ENCODE data around the gene COX4I2. TPM values are rescaled to one million over a fixed set of nuclear protein-coding genes. Genes with fewer than 3 reads are reported as not detected.
A peak's percentile ranks its signal among the peaks of the same experiment; 100 is the strongest.

COX4I2 gene
- total and polyA plus RNA-seq, 2 donors = 4.1 to 5.4 TPM

DNA sequence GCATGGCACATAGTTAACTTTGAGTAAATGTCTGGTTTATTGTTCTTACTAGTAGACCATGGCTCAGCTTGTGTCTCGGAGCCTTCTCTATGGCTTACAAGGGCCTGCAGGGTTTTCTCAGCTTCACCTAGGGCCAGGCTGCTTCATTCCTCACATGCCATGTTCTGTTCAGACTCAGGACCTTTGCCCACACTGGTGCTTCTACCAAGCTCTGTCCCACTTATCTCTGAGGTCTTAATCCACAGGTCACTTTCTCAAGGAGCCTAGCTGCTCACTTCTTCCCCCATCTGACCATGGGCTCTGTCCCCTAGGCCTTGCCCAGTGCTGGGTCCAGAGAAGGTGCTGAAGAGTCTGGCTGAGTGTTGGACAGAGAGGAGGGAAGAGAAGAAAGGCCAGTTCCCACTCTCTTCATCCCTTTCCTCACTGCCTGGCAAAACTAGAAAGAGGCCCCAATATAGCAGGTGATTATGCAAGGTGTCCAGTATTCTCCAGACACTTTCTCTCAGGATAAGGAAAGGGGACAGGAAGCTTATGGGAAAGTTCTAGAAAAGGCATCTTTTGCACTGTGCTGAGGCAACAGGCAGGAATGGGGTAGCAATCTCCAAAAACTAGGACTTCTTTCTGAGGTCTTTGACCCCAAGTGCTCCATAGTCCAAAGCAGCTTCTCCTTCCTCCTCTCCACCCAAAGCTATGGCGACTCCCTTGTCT lies 40.0 kb downstream of the COX4I2 start:
- H3K9me3 ChIP-seq (ENCODE audit: control insufficient read depth in 2 of 2, insufficient read depth in 1 of 2, low read length in 1 of 2) = no peaks in the 10 kb centered on the region
- no peaks in the 10 kb centered on the region for H3K27me3 ChIP-seq (ENCODE audit: control insufficient read depth in 2 of 2, insufficient read depth in 1 of 2, low read length in 1 of 2)
- peaks cover 76 to 99% of the 10 kb centered on the region in 2 donors for H3K4me1 ChIP-seq (ENCODE audit: control insufficient read depth in 2 of 2, insufficient read depth in 2 of 2, low read length in 2 of 2)
- DNase-seq (ENCODE audit: low read depth in 6 of 9, low spot score in 9 of 9) = no peak
- H3K36me3 ChIP-seq (ENCODE audit: control insufficient read depth in 2 of 2, insufficient read depth in 2 of 2, low read length in 1 of 2) = peaks cover 38 to 93% of the 10 kb centered on the region in 2 donors
- WGBS = 96% methylated on average over 2 of the region's 2 CpGs
- peak overlapping the region in 1 of 2 donors; percentile 4 for H3K4me3 ChIP-seq (ENCODE audit: low read length in 2 of 2)
- peak overlapping the region; percentile 81 to 94 for H3K27ac ChIP-seq (ENCODE audit: low read depth in 1 of 2, low read length in 1 of 2)

DNA sequence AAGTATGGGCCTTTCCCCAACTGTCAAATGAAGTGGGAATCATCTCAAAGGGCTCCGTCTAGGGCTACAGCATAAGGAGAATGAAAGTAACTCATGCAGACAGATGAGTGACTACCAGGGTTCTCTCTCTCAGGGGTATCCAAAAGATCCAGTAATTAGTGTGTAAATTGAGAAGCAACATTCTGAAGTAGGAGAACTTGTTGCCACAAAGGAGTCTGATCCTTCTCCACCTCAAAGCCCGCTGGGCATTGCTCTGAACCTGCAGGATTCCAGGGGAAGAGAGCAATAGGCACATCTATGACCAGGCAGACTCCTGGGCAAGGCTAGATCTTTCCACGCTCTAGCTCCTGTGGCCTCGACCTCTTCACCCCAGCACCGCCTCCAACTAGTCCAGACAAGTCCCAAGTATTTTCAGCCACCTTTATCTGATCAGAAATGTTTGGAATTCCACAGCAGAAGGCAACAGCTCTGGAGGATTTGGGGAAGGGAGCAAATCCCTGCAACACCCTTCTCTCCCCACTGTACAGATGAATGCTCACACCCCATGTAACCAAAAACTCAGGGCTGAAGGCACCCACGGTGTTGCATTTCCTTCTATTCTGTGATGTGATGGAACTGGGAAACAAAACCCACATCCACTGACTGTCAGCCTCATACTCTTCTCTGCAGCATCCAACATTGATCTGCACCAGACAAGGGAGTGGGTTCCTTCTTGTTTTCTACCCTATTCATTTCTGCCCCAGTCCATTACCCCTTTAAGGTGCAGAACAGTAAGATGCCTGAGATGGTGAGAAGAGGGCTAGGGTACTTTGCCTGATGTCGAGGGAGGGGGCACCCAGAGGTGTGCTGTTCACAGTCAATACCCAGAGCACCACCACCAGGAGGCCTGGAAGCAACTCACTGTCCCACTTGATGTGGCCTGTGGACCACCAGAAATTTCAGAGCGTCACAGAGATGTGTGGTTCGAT lies 41.0 kb downstream of the COX4I2 start:
- H3K4me1 ChIP-seq (ENCODE audit: control insufficient read depth in 2 of 2, insufficient read depth in 2 of 2, low read length in 2 of 2) = peaks cover 79 to 99% of the 10 kb centered on the region in 2 donors
- peak overlapping the region; percentile 17 to 18 for H3K4me3 ChIP-seq (ENCODE audit: low read length in 2 of 2)
- peaks cover 40 to 90% of the 10 kb centered on the region in 2 donors for H3K36me3 ChIP-seq (ENCODE audit: control insufficient read depth in 2 of 2, insufficient read depth in 2 of 2, low read length in 1 of 2)
- 79% methylated on average over 9 of the region's 9 CpGs for WGBS
- H3K27ac ChIP-seq (ENCODE audit: low read depth in 1 of 2, low read length in 1 of 2) = peak overlapping the region; percentile 81 to 94
- no peak for DNase-seq (ENCODE audit: low read depth in 6 of 9, low spot score in 9 of 9)
- H3K9me3 ChIP-seq (ENCODE audit: control insufficient read depth in 2 of 2, insufficient read depth in 1 of 2, low read length in 1 of 2) = no peaks in the 10 kb centered on the region
- H3K27me3 ChIP-seq (ENCODE audit: control insufficient read depth in 2 of 2, insufficient read depth in 1 of 2, low read length in 1 of 2) = no peaks in the 10 kb centered on the region

DNA sequence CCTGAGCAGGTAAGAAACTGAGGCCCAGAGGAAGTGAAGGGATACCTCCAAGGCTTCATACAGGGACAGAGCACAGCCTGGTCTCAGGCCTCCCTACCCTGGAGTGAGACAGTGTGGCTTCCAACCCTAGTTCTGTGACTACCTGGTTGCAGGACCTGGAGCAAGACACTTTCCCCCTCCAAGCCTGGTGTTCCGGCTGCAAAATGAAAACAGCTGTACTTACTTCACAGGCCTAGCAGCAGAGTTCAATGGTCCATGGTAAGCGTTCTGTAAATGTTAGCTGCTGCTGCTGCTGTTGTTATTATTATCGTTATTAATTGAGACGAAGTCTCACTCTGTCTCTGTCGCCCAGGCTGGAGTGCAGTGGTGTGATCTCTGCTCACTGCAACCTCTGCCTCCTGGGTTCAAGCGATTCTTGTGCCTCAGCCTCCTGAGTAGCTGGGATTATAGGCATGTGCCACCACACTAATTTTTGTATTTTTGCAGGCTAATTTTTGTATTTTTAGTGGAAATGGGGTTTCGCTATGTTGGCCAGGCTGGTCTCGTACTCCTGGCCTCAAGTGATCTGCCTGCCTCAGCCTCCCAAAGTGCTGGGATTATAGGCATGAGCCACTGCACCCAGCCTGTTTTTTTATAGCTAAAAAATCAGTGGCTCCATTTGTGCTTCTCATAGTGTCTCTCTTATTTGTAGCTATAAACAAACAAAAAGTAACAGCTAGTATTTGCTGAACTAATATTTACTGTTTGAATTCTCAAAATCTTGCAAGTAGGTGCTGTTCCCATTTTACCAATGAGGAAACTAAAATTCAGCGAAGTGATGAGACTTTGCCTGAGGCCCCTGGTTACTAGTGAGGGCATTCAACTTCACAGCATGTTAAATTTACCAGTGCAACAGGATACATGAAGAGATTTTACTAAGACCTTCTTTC lies 41.9 kb downstream of the COX4I2 start:
- Histone ChIP-seq H3K36me3 (ENCODE audit: control insufficient read depth in 2 of 2, insufficient read depth in 2 of 2, low read length in 1 of 2) (peaks cover 40 to 85% of the 10 kb centered on the region in 2 donors), H3K27me3 (ENCODE audit: control insufficient read depth in 2 of 2, insufficient read depth in 1 of 2, low read length in 1 of 2) (no peaks in the 10 kb centered on the region), H3K4me3 (ENCODE audit: low read length in 2 of 2) (peak overlapping the region; percentile 18 to 57), H3K27ac (ENCODE audit: low read depth in 1 of 2, low read length in 1 of 2) (peak overlapping the region; percentile 81 to 94), H3K4me1 (ENCODE audit: control insufficient read depth in 2 of 2, insufficient read depth in 2 of 2, low read length in 2 of 2) (peaks cover 75 to 99% of the 10 kb centered on the region in 2 donors), H3K9me3 (ENCODE audit: control insufficient read depth in 2 of 2, insufficient read depth in 1 of 2, low read length in 1 of 2) (no peaks in the 10 kb centered on the region)
- 92% methylated on average over 9 of the region's 9 CpGs for WGBS
- DNase-seq (ENCODE audit: low read depth in 6 of 9, low spot score in 9 of 9) = no peak

DNA sequence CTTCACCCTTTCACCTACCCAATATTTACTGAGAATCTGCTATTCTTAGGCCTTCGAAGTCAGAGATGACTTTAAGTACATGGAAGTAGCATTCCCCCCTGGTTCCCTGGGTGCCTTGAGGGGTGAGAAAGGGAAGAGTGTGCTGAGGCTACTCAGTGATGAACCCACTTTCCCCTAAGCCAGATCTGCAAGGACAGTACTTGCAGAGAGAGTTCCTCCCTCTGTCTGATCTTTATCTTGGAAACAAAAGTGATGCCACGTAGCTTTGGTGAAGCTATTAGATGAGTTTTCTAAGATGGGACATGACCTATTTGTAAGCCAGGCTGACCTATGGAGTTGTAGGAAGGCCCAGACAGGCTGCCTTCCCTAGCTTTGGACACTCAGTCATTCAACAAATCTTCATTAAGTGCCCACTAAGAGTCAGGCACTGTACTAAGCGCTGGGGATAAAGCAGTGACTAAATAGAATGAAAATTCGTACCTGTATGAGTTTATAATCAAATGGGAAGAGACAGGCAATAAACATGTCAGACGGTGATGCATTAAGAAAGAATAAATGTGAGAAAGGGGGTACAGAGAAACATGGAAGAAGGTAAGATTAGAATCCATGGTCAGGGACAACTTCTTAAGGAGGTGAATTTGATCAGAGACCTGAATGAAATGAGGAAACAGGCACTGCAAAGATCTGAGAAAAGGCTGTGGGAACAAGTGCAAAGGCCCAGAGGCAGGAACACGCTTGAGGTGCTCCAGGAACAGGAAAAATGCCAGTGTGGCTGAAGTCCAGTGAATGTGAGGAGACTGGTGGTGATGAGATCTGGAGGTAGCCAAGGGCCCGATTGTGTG lies 42.8 kb downstream of the COX4I2 start:
- WGBS = 82% methylated on average over 7 of the region's 7 CpGs
- H3K9me3 ChIP-seq (ENCODE audit: control insufficient read depth in 2 of 2, insufficient read depth in 1 of 2, low read length in 1 of 2) = no peaks in the 10 kb centered on the region
- H3K27ac ChIP-seq (ENCODE audit: low read depth in 1 of 2, low read length in 1 of 2) = peak overlapping the region; percentile 38 to 94
- no peak for DNase-seq (ENCODE audit: low read depth in 6 of 9, low spot score in 9 of 9)
- H3K36me3 ChIP-seq (ENCODE audit: control insufficient read depth in 2 of 2, insufficient read depth in 2 of 2, low read length in 1 of 2) = peaks cover 40 to 79% of the 10 kb centered on the region in 2 donors
- peaks cover 80 to 99% of the 10 kb centered on the region in 2 donors for H3K4me1 ChIP-seq (ENCODE audit: control insufficient read depth in 2 of 2, insufficient read depth in 2 of 2, low read length in 2 of 2)
- H3K4me3 ChIP-seq (ENCODE audit: low read length in 2 of 2) = peak overlapping the region in 1 of 2 donors; percentile 57
- no peaks in the 10 kb centered on the region for H3K27me3 ChIP-seq (ENCODE audit: control insufficient read depth in 2 of 2, insufficient read depth in 1 of 2, low read length in 1 of 2)

DNA sequence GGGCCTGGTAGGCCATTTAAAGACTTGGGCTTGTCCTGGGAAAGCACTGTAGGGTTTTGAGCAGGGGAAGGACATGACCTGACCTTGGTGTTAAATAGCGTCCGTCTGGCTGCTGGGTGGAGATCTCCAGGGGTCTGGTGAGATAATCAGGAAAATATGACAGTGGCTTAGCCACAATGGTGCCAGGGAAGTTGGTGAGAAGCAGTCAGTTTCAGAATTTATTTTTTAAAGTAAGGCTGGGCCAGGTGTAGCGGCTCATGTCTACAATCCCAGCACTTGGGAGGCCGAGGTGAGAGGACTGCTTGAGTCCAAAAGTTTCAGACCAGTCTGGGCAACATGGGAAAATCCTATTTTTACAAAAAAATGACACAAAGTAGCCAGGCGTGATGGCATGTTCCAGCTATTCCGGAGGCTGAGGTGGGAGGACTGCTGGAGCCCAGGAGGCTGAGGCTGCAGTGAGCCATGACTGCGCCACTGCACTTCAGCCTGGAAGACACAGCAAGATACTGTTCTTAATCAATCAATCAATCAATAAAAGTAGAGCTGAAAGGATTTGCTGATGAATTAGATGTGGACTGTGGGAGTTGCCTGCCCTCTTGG lies 43.5 kb downstream of the COX4I2 start:
- Histone ChIP-seq H3K36me3 (ENCODE audit: control insufficient read depth in 2 of 2, insufficient read depth in 2 of 2, low read length in 1 of 2) (peaks cover 40 to 80% of the 10 kb centered on the region in 2 donors), H3K27me3 (ENCODE audit: control insufficient read depth in 2 of 2, insufficient read depth in 1 of 2, low read length in 1 of 2) (no peaks in the 10 kb centered on the region), H3K27ac (ENCODE audit: low read depth in 1 of 2, low read length in 1 of 2) (peak overlapping the region; percentile 38 to 94), H3K4me3 (ENCODE audit: low read length in 2 of 2) (peak overlapping the region; percentile 52 to 57), H3K9me3 (ENCODE audit: control insufficient read depth in 2 of 2, insufficient read depth in 1 of 2, low read length in 1 of 2) (no peaks in the 10 kb centered on the region), H3K4me1 (ENCODE audit: control insufficient read depth in 2 of 2, insufficient read depth in 2 of 2, low read length in 2 of 2) (peaks cover 81 to 99% of the 10 kb centered on the region in 2 donors)
- WGBS = 97% methylated on average over 7 of the region's 7 CpGs
- DNase-seq (ENCODE audit: low read depth in 6 of 9, low spot score in 9 of 9) = no peak

DNA sequence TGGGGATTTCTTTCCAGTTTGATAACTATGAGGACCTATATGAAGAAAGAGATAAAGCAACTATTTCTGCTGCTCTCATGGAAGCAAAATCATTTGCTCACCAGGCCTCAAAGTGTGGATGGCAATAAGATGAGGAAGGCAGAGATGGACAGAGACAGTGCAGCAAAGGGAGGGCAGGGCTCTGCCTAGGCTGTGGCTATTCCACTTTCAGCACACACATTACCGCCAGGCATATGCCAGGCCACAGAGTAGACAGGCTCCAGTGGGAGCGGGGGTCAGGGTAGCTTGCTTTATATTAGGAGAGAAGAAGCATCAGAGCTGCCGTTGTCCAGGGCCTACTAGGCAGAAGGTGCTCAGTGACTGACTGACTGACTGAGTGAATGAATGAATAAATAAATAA lies 44.1 kb downstream of the COX4I2 start:
- peaks cover 36 to 80% of the 10 kb centered on the region in 2 donors for H3K36me3 ChIP-seq (ENCODE audit: control insufficient read depth in 2 of 2, insufficient read depth in 2 of 2, low read length in 1 of 2)
- 92% methylated on average over 3 of the region's 3 CpGs for WGBS

DNA sequence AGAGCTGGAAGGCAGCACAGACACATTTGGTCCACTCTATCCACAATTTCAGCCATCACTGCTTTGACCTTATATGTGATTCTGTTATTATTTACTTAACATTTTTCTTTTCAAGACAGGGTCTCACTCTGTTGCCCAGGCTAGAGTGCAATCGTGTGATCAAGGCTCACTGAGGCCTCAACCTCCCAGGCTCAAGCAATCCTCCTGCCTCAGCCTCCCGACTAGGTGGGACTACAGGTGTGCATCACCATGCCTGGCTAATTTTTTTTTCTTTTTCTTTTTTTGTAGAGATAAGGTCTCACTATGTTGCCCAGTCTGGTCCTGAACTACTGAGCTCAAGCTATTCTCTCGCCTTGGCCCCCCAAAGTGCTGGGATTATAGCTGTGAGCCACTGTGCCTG lies 44.6 kb downstream of the COX4I2 start:
- H3K36me3 ChIP-seq (ENCODE audit: control insufficient read depth in 2 of 2, insufficient read depth in 2 of 2, low read length in 1 of 2) = peaks cover 40 to 82% of the 10 kb centered on the region in 2 donors
- H3K4me3 ChIP-seq (ENCODE audit: low read length in 2 of 2) = peak overlapping the region; percentile 52 to 57
- WGBS = 94% methylated on average over 3 of the region's 3 CpGs
- peak overlapping the region; percentile 55 to 94 for H3K27ac ChIP-seq (ENCODE audit: low read depth in 1 of 2, low read length in 1 of 2)
- H3K27me3 ChIP-seq (ENCODE audit: control insufficient read depth in 2 of 2, insufficient read depth in 1 of 2, low read length in 1 of 2) = no peaks in the 10 kb centered on the region
- peaks cover 85 to 99% of the 10 kb centered on the region in 2 donors for H3K4me1 ChIP-seq (ENCODE audit: control insufficient read depth in 2 of 2, insufficient read depth in 2 of 2, low read length in 2 of 2)
- H3K9me3 ChIP-seq (ENCODE audit: control insufficient read depth in 2 of 2, insufficient read depth in 1 of 2, low read length in 1 of 2) = no peaks in the 10 kb centered on the region
- no peak for DNase-seq (ENCODE audit: low read depth in 6 of 9, low spot score in 9 of 9)

More for the DNA sequence above, 44.1 kb downstream of the COX4I2 start:
- Histone ChIP-seq H3K27me3 (ENCODE audit: control insufficient read depth in 2 of 2, insufficient read depth in 1 of 2, low read length in 1 of 2) (no peaks in the 10 kb centered on the region), H3K27ac (ENCODE audit: low read depth in 1 of 2, low read length in 1 of 2) (peak overlapping the region; percentile 55 to 94), H3K9me3 (ENCODE audit: control insufficient read depth in 2 of 2, insufficient read depth in 1 of 2, low read length in 1 of 2) (no peaks in the 10 kb centered on the region), H3K4me3 (ENCODE audit: low read length in 2 of 2) (peak overlapping the region; percentile 52 to 57), H3K4me1 (ENCODE audit: control insufficient read depth in 2 of 2, insufficient read depth in 2 of 2, low read length in 2 of 2) (peaks cover 81 to 99% of the 10 kb centered on the region in 2 donors)
- no peak for DNase-seq (ENCODE audit: low read depth in 6 of 9, low spot score in 9 of 9)

All from thymus (tissue), 11 donors.